ENCODE data around the gene PRPF8. TPM values are rescaled to one million over a fixed set of nuclear protein-coding genes. Genes with fewer than 3 reads are reported as not detected.
A peak's percentile ranks its signal among the peaks of the same experiment; 100 is the strongest.

Gene PRPF8
- total and polyA plus RNA-seq, 2 donors (not counting 1 experiment from before 2014, with no cell fraction given) = 177 to 423 TPM

GRCh38 chr17:1724869-1725641, 40.4 kb upstream of the PRPF8 start:
- CTCF ChIA-PET = interaction anchor here (0.7 to 12.4 kb wide), 3 partner anchors 9 to 60 kb away, joined by 3 to 397 read pairs (median 71); no protein-coding TSS in a partner anchor
- intact Hi-C loops (cut with micrococcal nuclease) = loop anchor here (1.0 to 5.0 kb wide), 3 partner anchors 7 to 105 kb away; partner anchors contain the start of gene RPA1
- WGBS (ENCODE audit: insufficient coverage) = 15% methylated on average over 51 of the region's 51 CpGs

More at GRCh38 chr17:1724869-1725641, 40.4 kb upstream of the PRPF8 start:
- H3K27me3 Mint-ChIP-seq = no peaks in the 10 kb centered on the region
- ATAC-seq (ENCODE audit: low read depth) (peak; percentile 42), DNase-seq (no peak)
- Histone ChIP-seq H3K27ac (ENCODE audit: low read length in 2 of 2) (peak overlapping the region; percentile 37 to 87), H2AFZ (ENCODE audit: insufficient read depth, low read depth, low read length, poor library complexity, severe bottlenecking) (peak overlapping the region; percentile 92), H3K9me3 (ENCODE audit: control extremely low read depth in 1 of 3, control insufficient read depth in 2 of 3, insufficient read depth in 1 of 3, low read length in 2 of 3) (no peaks in the 10 kb centered on the region), H3K4me2 (replicated peaks; ENCODE audit: low read depth, low read length, poor library complexity, severe bottlenecking) (peak overlapping the region; percentile 99), H3K4me1 (ENCODE audit: control insufficient read depth in 2 of 2, insufficient read depth in 2 of 2, low read length in 2 of 2) (peaks cover 27 to 58% of the 10 kb centered on the region in 2 donors), H4K20me1 (ENCODE audit: control insufficient read depth, insufficient read depth, low read length, poor library complexity, severe bottlenecking) (peaks cover 52% of the 10 kb centered on the region), H3K9ac (ENCODE audit: low read length) (peak overlapping the region; percentile 87), H3K27me3 (replicated peaks in 1 of 4; ENCODE audit: control extremely low read depth in 1 of 4, control insufficient read depth in 3 of 4, insufficient read depth in 4 of 4, low read length in 3 of 4) (no peaks in the 10 kb centered on the region), H3K79me2 (ENCODE audit: control insufficient read depth, insufficient read depth, low read length) (peaks cover 36% of the 10 kb centered on the region), H3K4me3 (ENCODE audit: control extremely low read depth in 1 of 5, extremely low read depth in 1 of 5, insufficient read depth in 1 of 5, low read depth in 2 of 5, low read length in 4 of 5) (peak overlapping the region in 4 of 5 experiments; percentile 61 to 82 (median 72)), H3K36me3 (replicated peaks in 1 of 2; ENCODE audit: control extremely low read depth in 1 of 2, control insufficient read depth in 1 of 2, extremely low read depth in 1 of 2, insufficient read depth in 2 of 2, low read length in 1 of 2) (peaks cover 0 to 24% of the 10 kb centered on the region in 2 experiments)
- no peak for TF ChIP-seq EZH2 (IDR thresholded peaks at IDR 0.05; ENCODE audit: borderline replicate concordance, insufficient read depth, low read depth, low read length, poor library complexity, severe bottlenecking)
- no peak for TF ChIP-seq CTCF (IDR thresholded peaks at IDR 0.05)
- H3K9me3 Mint-ChIP-seq (ENCODE audit: insufficient read depth) = no peaks in the 10 kb centered on the region
- H3K4me3 Mint-ChIP-seq = peak overlapping the region; percentile 83
- H3K27ac Mint-ChIP-seq = peak overlapping the region; percentile 86
- POLR2A ChIA-PET = interaction anchor here (0.6 to 5.5 kb wide), 8 partner anchors 8 to 497 kb away, joined by 4 to 59 read pairs (median 7); no protein-coding TSS in a partner anchor
- peaks cover 53% of the 10 kb centered on the region for H3K4me1 Mint-ChIP-seq

Data from B cell (primary cell).